Left cardiac atrium (tissue), 4 donors: Measurements from ENCODE around the gene P2RX6. TPM values are rescaled to one million over a fixed set of nuclear protein-coding genes. Genes with fewer than 3 reads are reported as not detected.
A peak's percentile ranks its signal among the peaks of the same experiment; 100 is the strongest.
"Not testable (repeated sequence)": the region's sequence is repeated elsewhere in the genome, so short reads cannot be mapped to it uniquely, and the experiment has no call there.

Experiments
- ATAC-seq, 2 donors: fragments of 200-7000 bp; cut with Tn5 transposase; one replicate each; pipeline ENCODE4 v1.9.1; 2020; ENCODE audit warnings: mild to moderate bottlenecking in 2 of 2, moderate library complexity in 2 of 2
- DNase-seq: peaks from one replicate; pipeline ENCODE4 v3.0.0-alpha.2; 2020
- intact Hi-C, 2 donors: fragments of 100-400 bp; cut with DNase I; formaldehyde crosslinking; loops; one replicate each; pipeline versions ENCODE4 v1.14.1 to v1.15.1; 2022 to 2023
- total RNA-seq, 2 donors: library from RNA; stranded (reverse); fragmentation: NEBNext Ultra II Directional; extraction: Animal tissue kit (Norgen Biotek cat#: 25700); gene quantifications; one replicate each; pipeline ENCODE4 v1.2.1, GENCODE V29; 2021
- donor health status: DM: no; HTN: yes; CAD: no.
- donor health status: DM: no; HTN: yes; CAD: no; lungs with severe emphysema.
- donor health status: DM: yes; HTN: yes; CAD: no.
- donor health status: Dilated cardiomyopathy.

P2RX6 gene
- total RNA-seq, 2 donors from 2014 or later, result 2.2 to 4.6 TPM

GRCh38 chr22:21025763-21026755 lies 11.1 kb downstream of the P2RX6 start:
- DNase-seq (no peak), ATAC-seq (no peak)
- intact Hi-C loops, result no loop called here

GRCh38 chr22:21026783-21027692 lies 12.1 kb downstream of the P2RX6 start:
- ATAC-seq, result peak; percentile 21 to 75
- peak; percentile 40 for DNase-seq
- intact Hi-C loops, result no loop called here

- DNase-seq, result no peak
- no peak for ATAC-seq
- intact Hi-C loops, result no loop called here
These were observed 13.6 kb downstream of the P2RX6 start for GRCh38 chr22:21028277-21029251.

- no peak for ATAC-seq
- no peak for DNase-seq
- intact Hi-C loops, result no loop called here
These were observed 14.6 kb downstream of the P2RX6 start for GRCh38 chr22:21029486-21030025.

GRCh38 chr22:21030032-21030431 lies 15.1 kb downstream of the P2RX6 start:
- intact Hi-C loops, result no loop called here
- DNase-seq (no peak), ATAC-seq (no peak)

GRCh38 chr22:21030621-21031544 lies 15.9 kb downstream of the P2RX6 start:
- ATAC-seq, result no peak
- intact Hi-C loops, result no loop called here
- no peak for DNase-seq

GRCh38 chr22:21031545-21032036 lies 16.6 kb downstream of the P2RX6 start:
- intact Hi-C loops, result no loop called here
- no peak for ATAC-seq
- no peak for DNase-seq

GRCh38 chr22:21032037-21032867 lies 17.3 kb downstream of the P2RX6 start, which contains the start of gene SLC7A4:
Gene SLC7A4, minus strand, starts transcription at chr22:21032561. Its CDS starts 749 bp downstream, at chr22:21031812.
- ATAC-seq, result peak; percentile 51 to 79
- intact Hi-C loops, result no loop called here

GRCh38 chr22:21032868-21033688 lies 18.1 kb downstream of the P2RX6 start:
- intact Hi-C loops, result no loop called here
- DNase-seq (no peak), ATAC-seq (peak in 1 of 2 donors; percentile 28)

More at GRCh38 chr22:21032037-21032867, 17.3 kb downstream of the P2RX6 start, which contains the start of gene SLC7A4:
- DNase-seq, result peak; percentile 39

- ATAC-seq, result no peak
- no peak for DNase-seq
- intact Hi-C loops, result no loop called here
These were observed 18.9 kb downstream of the P2RX6 start for GRCh38 chr22:21033895-21034294.

GRCh38 chr22:21034989-21035388 lies 20.0 kb downstream of the P2RX6 start:
- DNase-seq (no peak), ATAC-seq (no peak)
- intact Hi-C loops, result no loop called here

GRCh38 chr22:21038405-21038804 lies 23.4 kb downstream of the P2RX6 start:
- intact Hi-C loops, result no loop called here
- DNase-seq, result no peak
- ATAC-seq, result peak; percentile 45 to 68

GRCh38 chr22:21039158-21039557 lies 24.2 kb downstream of the P2RX6 start:
- ATAC-seq, intact Hi-C loops, DNase-seq: not testable (repeated sequence)

- intact Hi-C loops, result no loop called here
- DNase-seq (no peak), ATAC-seq (no peak)
These were observed 27.0 kb downstream of the P2RX6 start for GRCh38 chr22:21041937-21042336.
